B cell (primary cell): Measurements from ENCODE around the gene NPPB. TPM values are rescaled to one million over a fixed set of nuclear protein-coding genes. Genes with fewer than 3 reads are reported as not detected.

Source experiments
- ATAC-seq: fragments of 200-7000 bp; cut with Tn5 transposase; one replicate; pipeline ENCODE4 v1.10.0; 2021; ENCODE audit warnings: low read depth, mild to moderate bottlenecking, moderate number of reproducible peaks, moderate library complexity
- CTCF ChIA-PET: fragments of 350-600 bp; sonication (Branson Sonifier 250); formaldehyde crosslinking; loops from one replicate; lab custom pipeline; 2021; ENCODE audit warnings: antibody characterized with exemption, inconsistent platforms; lab: Charles Lee
- POLR2A ChIA-PET: fragments of 350-600 bp; sonication (Branson Sonifier 250); formaldehyde crosslinking; loops from one replicate; lab custom pipeline; 2021; ENCODE audit warnings: antibody characterized with exemption; lab: Charles Lee
- DNase-seq: peaks from one replicate; pipeline ENCODE4 v3.0.0; 2013
- H2AFZ ChIP-seq: 2 replicates; pipeline ENCODE4 v1.6.1; 2012; ENCODE audit warnings: mild to moderate bottlenecking, low read depth, low read length; ENCODE audit not compliant: insufficient read depth, poor library complexity, severe bottlenecking
- H3K27ac ChIP-seq, 2 donors: 1 replicate in 1 of 2; 2 replicates in 1 of 2; pipeline ENCODE4 v1.5.1; 2012 to 2013; ENCODE audit warnings: low read length in 2 of 2, mild to moderate bottlenecking in 2 of 2, moderate library complexity in 1 of 2
- H3K27me3 ChIP-seq, 4 experiments: fragments of 200-600 bp in 1 of 4; sonication (generic) in 1 of 4; replicated peaks in 1 of 4; 1 replicate in 2 of 4; 2 replicates in 2 of 4; pipeline versions ENCODE4 v1.6.1 to v1.7.0; 2013 to 2016; ENCODE audit warnings: low read length in 3 of 4, mild to moderate bottlenecking in 2 of 4, mixed read lengths in 1 of 4, moderate library complexity in 1 of 4; ENCODE audit not compliant: insufficient read depth in 4 of 4, control insufficient read depth in 3 of 4; ENCODE audit errors: control extremely low read depth in 1 of 4
- H3K36me3 ChIP-seq, 2 experiments: replicated peaks in 1 of 2; 1 replicate in 1 of 2; 2 replicates in 1 of 2; pipeline versions ENCODE4 v1.6.1 to v1.7.1; 2013; ENCODE audit warnings: low read length in 1 of 2; ENCODE audit not compliant: insufficient read depth in 2 of 2, control insufficient read depth in 1 of 2; ENCODE audit errors: control extremely low read depth in 1 of 2, extremely low read depth in 1 of 2
- H3K4me1 ChIP-seq, 2 donors: fragments of 200-600 bp in 1 of 2; sonication (generic) in 1 of 2; 1 replicate in 1 of 2; 2 replicates in 1 of 2; pipeline versions ENCODE4 v1.5.1 to v1.6.1; 2013 to 2017; ENCODE audit warnings: low read length in 2 of 2; ENCODE audit not compliant: control insufficient read depth in 2 of 2, insufficient read depth in 2 of 2
- H3K4me2 ChIP-seq: replicated peaks from 2 replicates; pipeline ENCODE3; 2012; ENCODE audit warnings: mild to moderate bottlenecking, low read depth, low read length; ENCODE audit not compliant: poor library complexity, severe bottlenecking
- H3K4me3 ChIP-seq, 5 experiments: fragments of 200-600 bp in 1 of 5; sonication (generic) in 1 of 5; 1 replicate in 3 of 5; 2 replicates in 2 of 5; pipeline versions ENCODE4 v1.5.1 to v1.7.0; 2011 to 2016; ENCODE audit warnings: low read length in 4 of 5, mild to moderate bottlenecking in 4 of 5, low read depth in 2 of 5, control low read depth in 1 of 5, moderate library complexity in 1 of 5; ENCODE audit not compliant: insufficient read depth in 1 of 5; ENCODE audit errors: control extremely low read depth in 1 of 5, extremely low read depth in 1 of 5
- H3K79me2 ChIP-seq: fragments of 200-600 bp; sonication (generic); one replicate; pipeline ENCODE4 v1.6.0; 2016; ENCODE audit warnings: low read length; ENCODE audit not compliant: control insufficient read depth, insufficient read depth
- H3K9ac ChIP-seq: fragments of 200-600 bp; sonication (generic); 2 replicates; pipeline ENCODE4 v1.6.1; 2017; ENCODE audit warnings: mild to moderate bottlenecking, low read length, moderate library complexity
- H3K9me3 ChIP-seq, 3 donors: one replicate each; pipeline versions ENCODE4 v1.6.1 to v1.7.1; 2013; ENCODE audit warnings: low read length in 2 of 3; ENCODE audit not compliant: control insufficient read depth in 2 of 3, insufficient read depth in 1 of 3; ENCODE audit errors: control extremely low read depth in 1 of 3
- H4K20me1 ChIP-seq: 2 replicates; pipeline ENCODE4 v1.6.0; 2012; ENCODE audit warnings: mild to moderate bottlenecking, low read length; ENCODE audit not compliant: insufficient read depth, control insufficient read depth, poor library complexity, severe bottlenecking
- H3K27ac Mint-ChIP-seq: one replicate; pipeline ENCODE4 v1.8.0; 2021; ENCODE audit warnings: mixed read lengths
- H3K27me3 Mint-ChIP-seq: one replicate; pipeline ENCODE4 v1.8.0; 2021; ENCODE audit warnings: mixed read lengths
- H3K4me1 Mint-ChIP-seq: one replicate; pipeline ENCODE4 v1.8.0; 2021; ENCODE audit warnings: mixed read lengths
- H3K4me3 Mint-ChIP-seq: one replicate; pipeline ENCODE4 v1.8.0; 2021; ENCODE audit warnings: mixed read lengths
- H3K9me3 Mint-ChIP-seq: one replicate; pipeline ENCODE4 v1.8.0; 2022; ENCODE audit warnings: mixed read lengths; ENCODE audit not compliant: insufficient read depth
- EZH2 ChIP-seq: IDR thresholded peaks from 2 replicates; pipeline ENCODE4 v1.6.1; 2012; ENCODE audit warnings: borderline replicate concordance, low read depth, mild to moderate bottlenecking, moderate library complexity, low read length; ENCODE audit not compliant: insufficient read depth, poor library complexity, severe bottlenecking
- WGBS: methylation state at CpG from one replicate; pipeline ENCODE4 v1.1.5; 2013; ENCODE audit warnings: missing lambda C conversion rate; ENCODE audit not compliant: insufficient coverage; 5-methylcytosine and 5-hydroxymethylcytosine counted together
- intact Hi-C: fragments of 100-400 bp; cut with micrococcal nuclease; formaldehyde crosslinking; loops from one replicate; pipeline ENCODE4 v1.10.0; 2022
- polyA plus RNA-seq: library from polyadenylated mRNA; depleted of rRNA; stranded (reverse); fragments of >200 nt; gene quantifications from 2 replicates; pipeline ENCODE4 v1.2.3, GENCODE V29; 2012
- total RNA-seq, 2 donors: library from RNA; stranded (reverse); fragments of 120-200 nt in 1 of 2; gene quantifications; 1 replicate in 1 of 2; 2 replicates in 1 of 2; pipeline versions ENCODE4 v1.2.3 to v1.2.4, GENCODE V29; 2013 to 2022
- TF ChIP-seq, protein P1 (sequence below): fragments of 200-600 bp; IDR thresholded peaks from one replicate; pipeline ENCODE4 v1.8.0; 2022; ENCODE audit warnings: antibody characterized with exemption, mild to moderate bottlenecking

The NPPB gene
- total and polyA plus RNA-seq, 2 donors (not counting 1 experiment from before 2014, with no cell fraction given): not detected

DNA sequence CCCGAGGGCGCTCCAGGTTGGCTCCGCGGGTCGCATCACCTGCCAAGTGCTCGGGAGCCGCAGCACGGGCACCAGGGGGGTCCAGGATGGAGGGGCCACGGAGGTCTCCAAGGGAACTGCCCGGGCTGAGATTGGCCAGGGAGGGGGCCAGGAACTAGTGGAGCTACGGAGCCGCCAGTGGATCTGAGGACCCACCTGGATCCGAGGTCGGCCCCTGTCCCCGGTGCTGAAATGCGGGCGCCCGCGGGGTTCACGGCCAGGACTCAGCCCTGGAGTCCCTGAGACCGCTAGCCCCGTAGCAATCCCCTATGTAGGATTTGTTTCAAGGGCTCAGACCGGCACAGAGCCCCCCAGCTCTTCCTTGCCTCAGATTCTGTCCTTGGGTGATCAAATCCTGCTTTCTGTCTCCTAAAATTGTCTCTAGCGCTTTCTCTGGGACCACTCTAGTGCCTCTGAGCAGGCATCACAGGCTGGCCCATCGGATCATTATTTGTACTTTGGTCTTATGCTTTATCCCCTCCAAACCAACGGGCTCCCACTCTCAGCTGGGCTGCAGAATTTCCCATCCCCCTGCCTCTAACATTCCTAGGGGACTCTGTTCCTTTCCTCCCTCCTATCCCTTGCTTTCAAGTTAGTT, 40.2 kb upstream of the NPPB start:
- H4K20me1 ChIP-seq: no peaks in the 10 kb centered on the region
- H3K4me1 ChIP-seq: no peaks in the 10 kb centered on the region
- ATAC-seq: no peak
- H3K36me3 ChIP-seq: no peaks in the 10 kb centered on the region
- H3K4me3 ChIP-seq: no peak overlapping the region
- no peak for TF ChIP-seq EZH2
- TF ChIP-seq, protein P1, sequence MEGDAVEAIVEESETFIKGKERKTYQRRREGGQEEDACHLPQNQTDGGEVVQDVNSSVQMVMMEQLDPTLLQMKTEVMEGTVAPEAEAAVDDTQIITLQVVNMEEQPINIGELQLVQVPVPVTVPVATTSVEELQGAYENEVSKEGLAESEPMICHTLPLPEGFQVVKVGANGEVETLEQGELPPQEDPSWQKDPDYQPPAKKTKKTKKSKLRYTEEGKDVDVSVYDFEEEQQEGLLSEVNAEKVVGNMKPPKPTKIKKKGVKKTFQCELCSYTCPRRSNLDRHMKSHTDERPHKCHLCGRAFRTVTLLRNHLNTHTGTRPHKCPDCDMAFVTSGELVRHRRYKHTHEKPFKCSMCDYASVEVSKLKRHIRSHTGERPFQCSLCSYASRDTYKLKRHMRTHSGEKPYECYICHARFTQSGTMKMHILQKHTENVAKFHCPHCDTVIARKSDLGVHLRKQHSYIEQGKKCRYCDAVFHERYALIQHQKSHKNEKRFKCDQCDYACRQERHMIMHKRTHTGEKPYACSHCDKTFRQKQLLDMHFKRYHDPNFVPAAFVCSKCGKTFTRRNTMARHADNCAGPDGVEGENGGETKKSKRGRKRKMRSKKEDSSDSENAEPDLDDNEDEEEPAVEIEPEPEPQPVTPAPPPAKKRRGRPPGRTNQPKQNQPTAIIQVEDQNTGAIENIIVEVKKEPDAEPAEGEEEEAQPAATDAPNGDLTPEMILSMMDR: no peak
- H3K27ac Mint-ChIP-seq: no peak overlapping the region
- no peak for DNase-seq
- POLR2A ChIA-PET: interaction anchor here (0.8 to 1.3 kb wide), 2 partner anchors 10 to 11 kb away, joined by 3 read pairs; no protein-coding TSS in a partner anchor
- H3K9ac ChIP-seq: no peak overlapping the region
- H3K27ac ChIP-seq: no peak overlapping the region
- CTCF ChIA-PET: interaction anchor here (1.0 kb wide), 1 partner anchor 862 kb away, joined by 3 read pairs; no protein-coding TSS in a partner anchor
- WGBS: 23% methylated on average over 26 of the region's 26 CpGs
- intact Hi-C loops: no loop called here
- H2AFZ ChIP-seq: no peak overlapping the region
- no peaks in the 10 kb centered on the region for H3K79me2 ChIP-seq
- H3K4me1 Mint-ChIP-seq: no peaks in the 10 kb centered on the region
- H3K4me2 ChIP-seq: no peak overlapping the region
- peaks cover 0 to 3% (median 0%) of the 10 kb centered on the region in 3 donors for H3K9me3 ChIP-seq
- H3K9me3 Mint-ChIP-seq: no peaks in the 10 kb centered on the region
- H3K4me3 Mint-ChIP-seq: no peak overlapping the region
- H3K27me3 ChIP-seq: peaks cover 0 to 22% (median 9%) of the 10 kb centered on the region in 4 experiments
- peaks cover 20% of the 10 kb centered on the region for H3K27me3 Mint-ChIP-seq
